H1 (cell line): Measurements from ENCODE around the gene AGPS. TPM values are rescaled to one million over a fixed set of nuclear protein-coding genes. Genes with fewer than 3 reads are reported as not detected.

Experiments
- GTF2F1 ChIP-seq: IDR thresholded peaks from 2 replicates; pipeline ENCODE4 v1.6.1; 2012; ENCODE audit warnings: low read depth, low read length, improper control_type of control experiment, borderline replicate concordance
- JUND ChIP-seq: IDR thresholded peaks from 2 replicates; pipeline ENCODE4 v1.6.1; 2011; ENCODE audit warnings: mild to moderate bottlenecking, improper control_type of control experiment, low read length
- KDM1A ChIP-seq: fragments of 200-600, 300-600 bp; sonication (generic); IDR thresholded peaks from 2 replicates; pipeline ENCODE4 v1.7.1; 2016; ENCODE audit warnings: mild to moderate bottlenecking, low read length, borderline replicate concordance
- MAFK ChIP-seq: IDR thresholded peaks from 2 replicates; pipeline ENCODE4 v1.6.1; 2012; ENCODE audit warnings: low read depth, mild to moderate bottlenecking, improper control_type of control experiment, low read length
- RXRA ChIP-seq: IDR thresholded peaks from 2 replicates; pipeline ENCODE4 v1.6.1; 2011; ENCODE audit warnings: low read depth, mild to moderate bottlenecking, low read length, moderate library complexity; ENCODE audit not compliant: insufficient read depth
- polyA plus RNA-seq, 7 experiments: library from polyadenylated mRNA; depleted of rRNA in 3 of 7; stranded (reverse) in 5 of 7; unstranded in 2 of 7; fragments of >200 nt in 5 of 7; fragments of 200-250 nt in 2 of 7; gene quantifications; 1 replicate in 5 of 7; 2 replicates in 1 of 7; 4 replicates in 1 of 7; pipeline versions ENCODE4 v1.2.1 to v1.2.3, GENCODE V29; 2011 to 2013; ENCODE audit warnings: missing spikeins in 2 of 7, mixed read lengths in 2 of 7
- total RNA-seq: library from RNA; stranded (reverse); fragmentation: NEBNext Ultra II Directional; extraction: Animal tissue kit (Norgen Biotek cat#: 25700); gene quantifications from 2 replicates; pipeline ENCODE4 v1.2.1, GENCODE V29; 2021
- TF ChIP-seq, protein P1 (sequence below): fragments of 300-600 bp; sonication (generic); IDR thresholded peaks from 2 replicates; pipeline ENCODE4 v1.7.1; 2012; ENCODE audit warnings: low read length, moderate library complexity, mild to moderate bottlenecking, inconsistent platforms; ENCODE audit not compliant: insufficient replicate concordance

AGPS gene
- total and polyA plus RNA-seq, 2 of the 8 experiments (the other 6 are each of a cell fraction or from before 2014, with no cell fraction given), result 7.3 to 57.8 TPM

DNA sequence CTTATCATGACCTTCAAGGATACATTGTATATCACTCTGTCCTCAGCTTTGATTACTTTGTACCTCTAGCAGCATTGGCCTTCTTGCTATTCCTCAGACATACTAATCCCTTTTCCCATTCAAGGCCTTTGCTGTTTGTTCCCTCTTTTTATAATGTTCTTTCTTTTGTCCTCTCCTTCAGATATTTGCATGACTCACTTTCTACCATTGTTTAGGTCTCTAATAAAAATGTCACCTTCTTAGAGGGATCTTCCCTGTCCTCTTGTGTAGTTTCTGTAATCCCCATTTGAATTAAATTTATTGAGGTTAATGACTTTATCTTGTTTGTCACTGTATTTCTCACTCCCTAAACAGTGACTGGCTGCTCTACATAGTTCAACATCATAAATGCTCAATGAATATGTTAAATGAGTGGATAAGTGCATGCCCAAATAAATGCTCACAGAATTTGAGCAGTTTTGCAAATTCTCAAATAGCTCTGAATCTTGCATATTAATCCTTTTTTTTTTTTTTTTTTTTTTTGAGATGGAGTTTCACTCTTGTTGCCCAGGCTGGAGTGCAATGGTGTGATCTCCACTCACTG is 135.9 kb downstream of the AGPS start (continued):
- TF ChIP-seq, protein P1, sequence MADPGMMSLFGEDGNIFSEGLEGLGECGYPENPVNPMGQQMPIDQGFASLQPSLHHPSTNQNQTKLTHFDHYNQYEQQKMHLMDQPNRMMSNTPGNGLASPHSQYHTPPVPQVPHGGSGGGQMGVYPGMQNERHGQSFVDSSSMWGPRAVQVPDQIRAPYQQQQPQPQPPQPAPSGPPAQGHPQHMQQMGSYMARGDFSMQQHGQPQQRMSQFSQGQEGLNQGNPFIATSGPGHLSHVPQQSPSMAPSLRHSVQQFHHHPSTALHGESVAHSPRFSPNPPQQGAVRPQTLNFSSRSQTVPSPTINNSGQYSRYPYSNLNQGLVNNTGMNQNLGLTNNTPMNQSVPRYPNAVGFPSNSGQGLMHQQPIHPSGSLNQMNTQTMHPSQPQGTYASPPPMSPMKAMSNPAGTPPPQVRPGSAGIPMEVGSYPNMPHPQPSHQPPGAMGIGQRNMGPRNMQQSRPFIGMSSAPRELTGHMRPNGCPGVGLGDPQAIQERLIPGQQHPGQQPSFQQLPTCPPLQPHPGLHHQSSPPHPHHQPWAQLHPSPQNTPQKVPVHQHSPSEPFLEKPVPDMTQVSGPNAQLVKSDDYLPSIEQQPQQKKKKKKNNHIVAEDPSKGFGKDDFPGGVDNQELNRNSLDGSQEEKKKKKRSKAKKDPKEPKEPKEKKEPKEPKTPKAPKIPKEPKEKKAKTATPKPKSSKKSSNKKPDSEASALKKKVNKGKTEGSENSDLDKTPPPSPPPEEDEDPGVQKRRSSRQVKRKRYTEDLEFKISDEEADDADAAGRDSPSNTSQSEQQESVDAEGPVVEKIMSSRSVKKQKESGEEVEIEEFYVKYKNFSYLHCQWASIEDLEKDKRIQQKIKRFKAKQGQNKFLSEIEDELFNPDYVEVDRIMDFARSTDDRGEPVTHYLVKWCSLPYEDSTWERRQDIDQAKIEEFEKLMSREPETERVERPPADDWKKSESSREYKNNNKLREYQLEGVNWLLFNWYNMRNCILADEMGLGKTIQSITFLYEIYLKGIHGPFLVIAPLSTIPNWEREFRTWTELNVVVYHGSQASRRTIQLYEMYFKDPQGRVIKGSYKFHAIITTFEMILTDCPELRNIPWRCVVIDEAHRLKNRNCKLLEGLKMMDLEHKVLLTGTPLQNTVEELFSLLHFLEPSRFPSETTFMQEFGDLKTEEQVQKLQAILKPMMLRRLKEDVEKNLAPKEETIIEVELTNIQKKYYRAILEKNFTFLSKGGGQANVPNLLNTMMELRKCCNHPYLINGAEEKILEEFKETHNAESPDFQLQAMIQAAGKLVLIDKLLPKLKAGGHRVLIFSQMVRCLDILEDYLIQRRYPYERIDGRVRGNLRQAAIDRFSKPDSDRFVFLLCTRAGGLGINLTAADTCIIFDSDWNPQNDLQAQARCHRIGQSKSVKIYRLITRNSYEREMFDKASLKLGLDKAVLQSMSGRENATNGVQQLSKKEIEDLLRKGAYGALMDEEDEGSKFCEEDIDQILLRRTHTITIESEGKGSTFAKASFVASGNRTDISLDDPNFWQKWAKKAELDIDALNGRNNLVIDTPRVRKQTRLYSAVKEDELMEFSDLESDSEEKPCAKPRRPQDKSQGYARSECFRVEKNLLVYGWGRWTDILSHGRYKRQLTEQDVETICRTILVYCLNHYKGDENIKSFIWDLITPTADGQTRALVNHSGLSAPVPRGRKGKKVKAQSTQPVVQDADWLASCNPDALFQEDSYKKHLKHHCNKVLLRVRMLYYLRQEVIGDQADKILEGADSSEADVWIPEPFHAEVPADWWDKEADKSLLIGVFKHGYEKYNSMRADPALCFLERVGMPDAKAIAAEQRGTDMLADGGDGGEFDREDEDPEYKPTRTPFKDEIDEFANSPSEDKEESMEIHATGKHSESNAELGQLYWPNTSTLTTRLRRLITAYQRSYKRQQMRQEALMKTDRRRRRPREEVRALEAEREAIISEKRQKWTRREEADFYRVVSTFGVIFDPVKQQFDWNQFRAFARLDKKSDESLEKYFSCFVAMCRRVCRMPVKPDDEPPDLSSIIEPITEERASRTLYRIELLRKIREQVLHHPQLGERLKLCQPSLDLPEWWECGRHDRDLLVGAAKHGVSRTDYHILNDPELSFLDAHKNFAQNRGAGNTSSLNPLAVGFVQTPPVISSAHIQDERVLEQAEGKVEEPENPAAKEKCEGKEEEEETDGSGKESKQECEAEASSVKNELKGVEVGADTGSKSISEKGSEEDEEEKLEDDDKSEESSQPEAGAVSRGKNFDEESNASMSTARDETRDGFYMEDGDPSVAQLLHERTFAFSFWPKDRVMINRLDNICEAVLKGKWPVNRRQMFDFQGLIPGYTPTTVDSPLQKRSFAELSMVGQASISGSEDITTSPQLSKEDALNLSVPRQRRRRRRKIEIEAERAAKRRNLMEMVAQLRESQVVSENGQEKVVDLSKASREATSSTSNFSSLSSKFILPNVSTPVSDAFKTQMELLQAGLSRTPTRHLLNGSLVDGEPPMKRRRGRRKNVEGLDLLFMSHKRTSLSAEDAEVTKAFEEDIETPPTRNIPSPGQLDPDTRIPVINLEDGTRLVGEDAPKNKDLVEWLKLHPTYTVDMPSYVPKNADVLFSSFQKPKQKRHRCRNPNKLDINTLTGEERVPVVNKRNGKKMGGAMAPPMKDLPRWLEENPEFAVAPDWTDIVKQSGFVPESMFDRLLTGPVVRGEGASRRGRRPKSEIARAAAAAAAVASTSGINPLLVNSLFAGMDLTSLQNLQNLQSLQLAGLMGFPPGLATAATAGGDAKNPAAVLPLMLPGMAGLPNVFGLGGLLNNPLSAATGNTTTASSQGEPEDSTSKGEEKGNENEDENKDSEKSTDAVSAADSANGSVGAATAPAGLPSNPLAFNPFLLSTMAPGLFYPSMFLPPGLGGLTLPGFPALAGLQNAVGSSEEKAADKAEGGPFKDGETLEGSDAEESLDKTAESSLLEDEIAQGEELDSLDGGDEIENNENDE, result no peak
- TF ChIP-seq RXRA (no peak), KDM1A (no peak), GTF2F1 (no peak), MAFK (no peak), JUND (no peak)
- TF ChIP-seq, all 59 proteins: peak for 0
